C1 segment of cervical spinal cord (tissue), 14 donors: ENCODE data around the gene BMI1.
A peak's percentile ranks its signal among the peaks of the same experiment; 100 is the strongest.

Source experiments
- DNase-seq, 14 donors: peaks; one replicate each; lab custom pipeline; 2025; lab: John Stamatoyannopoulos, UW

The BMI1 gene

GRCh38 chr10:22319547-22319979, 1.3 kb upstream of the BMI1 start:
- no peak for DNase-seq

GRCh38 chr10:22319980-22320558, 830 bp upstream of the BMI1 start:
- DNase-seq, result peak in 1 of 14 donors; percentile 3

GRCh38 chr10:22321156-22321923, 441 bp downstream of the BMI1 start:
- DNase-seq, result peak in 12 of 14 donors; percentile 41 to 88 (median 80)

GRCh38 chr10:22321924-22322640, 1.2 kb downstream of the BMI1 start:
- DNase-seq, result peak in 8 of 14 donors; percentile 22 to 71 (median 56)

- no peak for DNase-seq
These were observed 1.8 kb downstream of the BMI1 start for GRCh38 chr10:22322641-22323160.

GRCh38 chr10:22323538-22324305, 2.8 kb downstream of the BMI1 start:
- DNase-seq, result no peak

- DNase-seq, result no peak
These were observed 3.5 kb downstream of the BMI1 start for GRCh38 chr10:22324413-22324812.

GRCh38 chr10:22324893-22325271, 4.0 kb downstream of the BMI1 start:
- DNase-seq, result no peak

- peak in 8 of 14 donors; percentile 10 to 65 (median 56) for DNase-seq
These were observed 4.6 kb downstream of the BMI1 start for GRCh38 chr10:22325272-22326144.

GRCh38 chr10:22326145-22326702, 5.3 kb downstream of the BMI1 start:
- no peak for DNase-seq

GRCh38 chr10:22329150-22329549, 8.3 kb downstream of the BMI1 start:
- DNase-seq, result no peak

- DNase-seq, result no peak
These were observed 11.3 kb downstream of the BMI1 start for GRCh38 chr10:22332116-22332692.

- DNase-seq, result peak in 1 of 14 donors; percentile 8
These were observed 12.5 kb downstream of the BMI1 start for GRCh38 chr10:22333167-22333974.

GRCh38 chr10:22333975-22334282, 13.0 kb downstream of the BMI1 start:
- DNase-seq, result no peak

GRCh38 chr10:22334414-22335172, 13.7 kb downstream of the BMI1 start:
- DNase-seq, result peak in 2 of 14 donors; percentile 3 to 32

- peak in 7 of 14 donors; percentile 31 to 63 (median 45) for DNase-seq
These were observed 14.5 kb downstream of the BMI1 start for GRCh38 chr10:22335173-22335933.

- no peak for DNase-seq
These were observed 17.4 kb downstream of the BMI1 start for GRCh38 chr10:22338185-22338900.
